AG09319 (cell line): Measurements from ENCODE around the gene CDC23.
"Not testable (repeated sequence)": the region's sequence is repeated elsewhere in the genome, so short reads cannot be mapped to it uniquely, and the experiment has no call there.

Source experiments
- DNase-seq: peaks from one replicate; pipeline ENCODE4 v3.0.0-alpha.2; 2010; ENCODE audit warnings: low read depth; ENCODE audit errors: extremely low read depth
- TF ChIP-seq, protein P1 (sequence below): IDR thresholded peaks from 2 replicates; pipeline ENCODE4 v1.5.1; 2011; ENCODE audit warnings: low read depth, mild to moderate bottlenecking, inconsistent platforms, low read length, moderate library complexity

The CDC23 gene

DNA sequence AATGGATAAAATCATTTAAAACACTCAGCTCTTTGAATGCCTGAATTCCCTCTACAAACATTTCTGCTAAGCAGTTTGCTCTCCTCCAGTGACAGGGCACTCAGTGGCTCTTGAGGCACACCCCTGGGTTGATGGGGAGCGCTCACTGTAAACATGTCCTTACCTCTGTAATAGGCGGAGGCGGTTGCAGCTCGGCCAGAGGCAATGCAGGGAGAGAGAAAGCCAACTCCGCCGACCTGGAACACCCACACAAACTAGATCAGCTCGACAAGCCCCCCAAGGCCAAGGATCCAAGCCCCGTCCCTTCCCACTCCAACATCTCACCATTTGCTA, 329 bp downstream of the CDC23 start:
- TF ChIP-seq, protein P1, sequence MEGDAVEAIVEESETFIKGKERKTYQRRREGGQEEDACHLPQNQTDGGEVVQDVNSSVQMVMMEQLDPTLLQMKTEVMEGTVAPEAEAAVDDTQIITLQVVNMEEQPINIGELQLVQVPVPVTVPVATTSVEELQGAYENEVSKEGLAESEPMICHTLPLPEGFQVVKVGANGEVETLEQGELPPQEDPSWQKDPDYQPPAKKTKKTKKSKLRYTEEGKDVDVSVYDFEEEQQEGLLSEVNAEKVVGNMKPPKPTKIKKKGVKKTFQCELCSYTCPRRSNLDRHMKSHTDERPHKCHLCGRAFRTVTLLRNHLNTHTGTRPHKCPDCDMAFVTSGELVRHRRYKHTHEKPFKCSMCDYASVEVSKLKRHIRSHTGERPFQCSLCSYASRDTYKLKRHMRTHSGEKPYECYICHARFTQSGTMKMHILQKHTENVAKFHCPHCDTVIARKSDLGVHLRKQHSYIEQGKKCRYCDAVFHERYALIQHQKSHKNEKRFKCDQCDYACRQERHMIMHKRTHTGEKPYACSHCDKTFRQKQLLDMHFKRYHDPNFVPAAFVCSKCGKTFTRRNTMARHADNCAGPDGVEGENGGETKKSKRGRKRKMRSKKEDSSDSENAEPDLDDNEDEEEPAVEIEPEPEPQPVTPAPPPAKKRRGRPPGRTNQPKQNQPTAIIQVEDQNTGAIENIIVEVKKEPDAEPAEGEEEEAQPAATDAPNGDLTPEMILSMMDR = no peak
- no peak for DNase-seq

GRCh38 chr5:138210985-138211384, 2.1 kb downstream of the CDC23 start:
- no peak for DNase-seq
- TF ChIP-seq, protein P1 = no peak

DNA sequence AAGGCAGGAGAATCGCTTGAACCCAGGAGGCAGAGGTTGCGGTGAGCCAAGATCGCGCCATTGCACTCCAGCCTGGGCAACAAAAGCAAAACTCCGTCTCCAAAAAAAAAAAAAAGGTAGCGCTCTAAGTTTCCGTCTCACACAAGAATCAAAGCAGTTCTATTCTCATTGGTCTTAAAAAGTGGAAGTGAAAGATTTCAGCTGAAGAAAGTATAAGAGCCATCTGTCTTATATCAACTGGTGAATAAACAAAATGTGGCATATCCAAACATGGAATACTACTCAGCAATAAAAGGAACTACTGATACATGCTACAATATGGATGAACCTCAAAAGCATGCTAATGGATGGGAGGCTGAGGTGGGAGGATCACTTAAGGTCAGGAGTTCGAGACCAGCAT, 19.3 kb downstream of the CDC23 start:
- DNase-seq = not testable (repeated sequence)

DNA sequence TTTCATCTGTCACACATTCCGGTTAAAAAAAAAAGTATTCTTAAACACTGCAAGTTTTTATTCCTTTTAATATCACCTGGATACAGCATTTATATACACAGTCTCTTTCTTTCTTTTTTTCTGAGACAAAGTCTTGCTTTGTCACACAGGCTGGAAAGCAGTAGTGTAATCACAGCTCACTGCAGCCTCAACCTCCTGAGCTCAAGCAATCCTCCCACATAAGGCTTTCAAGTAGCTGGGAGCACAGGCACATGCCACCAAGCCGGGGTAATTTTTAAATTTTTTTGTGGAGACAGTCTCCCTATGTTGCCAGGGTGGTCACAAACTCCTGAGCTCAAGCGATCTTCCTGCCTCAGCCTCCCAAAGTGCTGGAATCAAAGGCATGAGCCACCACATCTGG, 20.3 kb downstream of the CDC23 start:
- DNase-seq = no peak
- TF ChIP-seq, protein P1 = no peak

DNA sequence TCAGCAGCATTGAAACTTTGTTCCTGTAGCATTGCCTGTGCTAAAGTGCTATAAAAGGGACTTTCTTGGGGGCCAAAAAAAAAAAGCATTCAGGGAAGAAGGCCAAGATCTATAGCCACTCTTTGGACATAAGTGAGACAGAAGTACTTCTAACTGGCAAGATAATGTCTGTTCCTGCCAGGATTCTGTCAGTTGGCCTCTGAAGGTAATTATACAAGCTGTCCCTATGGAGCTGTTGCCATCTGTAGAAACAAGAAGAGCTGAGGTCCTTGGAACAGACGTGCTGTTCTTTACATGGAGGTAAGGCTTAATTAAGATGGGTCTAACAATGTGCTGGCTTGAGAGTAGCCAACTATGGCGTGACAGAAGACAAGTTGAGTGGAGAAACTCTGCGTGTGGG, 24.5 kb downstream of the CDC23 start:
- DNase-seq = no peak
- TF ChIP-seq, protein P1 = no peak

DNA sequence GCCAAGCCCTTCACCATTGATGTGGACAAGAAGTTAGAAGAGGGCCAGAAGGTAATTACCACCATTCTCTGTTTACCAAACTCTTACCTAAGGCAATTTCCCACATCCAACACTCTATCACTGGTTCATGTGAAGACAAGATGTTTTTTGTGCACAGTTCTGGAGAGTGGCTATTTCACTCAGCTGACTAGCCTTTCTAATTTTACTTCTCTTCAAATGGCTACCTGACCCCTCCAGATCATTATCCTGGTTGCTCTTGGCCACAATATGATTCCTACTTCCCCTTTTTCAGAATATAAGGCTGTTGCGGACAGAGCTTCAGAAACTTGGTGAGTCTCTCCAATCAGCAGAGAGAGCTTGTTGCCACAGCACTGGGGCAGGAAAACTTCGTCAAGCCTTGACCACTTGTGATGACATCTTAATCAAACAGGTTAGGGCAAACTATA, 27.1 kb downstream of the CDC23 start:
- no peak for DNase-seq
- TF ChIP-seq, protein P1 = no peak

- TF ChIP-seq, protein P1 = no peak
- DNase-seq = no peak
Measured at GRCh38 chr5:138182808-138183207, 30.3 kb downstream of the CDC23 start.

DNA sequence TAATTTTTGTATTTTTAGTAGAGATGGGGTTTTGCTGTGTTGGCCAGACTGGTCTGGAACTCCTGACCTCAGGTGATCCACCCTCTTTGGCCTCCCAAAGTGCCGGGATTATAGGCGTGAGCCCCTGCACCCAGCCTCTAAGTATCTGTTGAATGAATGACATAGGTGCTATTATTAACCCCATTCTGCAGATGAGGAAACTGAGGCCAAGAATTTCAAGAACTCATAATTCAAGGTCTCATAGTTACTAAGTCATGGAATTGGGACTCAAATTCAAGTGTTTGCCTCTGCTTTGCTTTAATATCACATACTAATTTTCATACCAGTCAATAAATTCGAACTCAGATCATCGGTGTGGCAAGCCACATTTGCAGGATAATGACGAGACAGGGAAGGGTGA, 32.3 kb downstream of the CDC23 start:
- no peak for DNase-seq
- TF ChIP-seq, protein P1 = no peak
